ENCODE results near the gene LCT. TPM values are rescaled to one million over a fixed set of nuclear protein-coding genes. Genes with fewer than 3 reads are reported as not detected.

The LCT gene
- total RNA-seq, 4 donors from 2014 or later, result 0.09 TPM; not detected in 3

DNA sequence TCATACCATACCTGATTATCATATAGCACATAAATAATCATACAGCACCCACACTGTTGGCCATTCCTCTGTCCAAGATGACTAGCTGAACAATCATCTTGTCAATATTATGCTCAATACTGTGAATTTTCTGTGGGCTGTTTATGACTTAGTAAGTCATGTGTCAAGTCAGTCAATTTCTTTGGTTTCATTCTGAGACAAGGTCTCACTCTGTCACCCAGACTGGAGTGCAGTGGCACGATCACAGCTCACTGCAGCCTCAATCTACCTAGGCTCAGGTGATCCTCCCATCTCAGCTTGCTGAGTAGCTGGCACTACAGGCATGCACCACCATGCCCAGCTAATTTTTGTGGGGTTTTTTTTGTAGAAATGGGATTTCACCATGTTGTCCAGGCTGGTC, 33.6 kb upstream of the LCT start:
- no peak for ATAC-seq (ENCODE audit: low FRiP score)
- TF ChIP-seq, protein P1, sequence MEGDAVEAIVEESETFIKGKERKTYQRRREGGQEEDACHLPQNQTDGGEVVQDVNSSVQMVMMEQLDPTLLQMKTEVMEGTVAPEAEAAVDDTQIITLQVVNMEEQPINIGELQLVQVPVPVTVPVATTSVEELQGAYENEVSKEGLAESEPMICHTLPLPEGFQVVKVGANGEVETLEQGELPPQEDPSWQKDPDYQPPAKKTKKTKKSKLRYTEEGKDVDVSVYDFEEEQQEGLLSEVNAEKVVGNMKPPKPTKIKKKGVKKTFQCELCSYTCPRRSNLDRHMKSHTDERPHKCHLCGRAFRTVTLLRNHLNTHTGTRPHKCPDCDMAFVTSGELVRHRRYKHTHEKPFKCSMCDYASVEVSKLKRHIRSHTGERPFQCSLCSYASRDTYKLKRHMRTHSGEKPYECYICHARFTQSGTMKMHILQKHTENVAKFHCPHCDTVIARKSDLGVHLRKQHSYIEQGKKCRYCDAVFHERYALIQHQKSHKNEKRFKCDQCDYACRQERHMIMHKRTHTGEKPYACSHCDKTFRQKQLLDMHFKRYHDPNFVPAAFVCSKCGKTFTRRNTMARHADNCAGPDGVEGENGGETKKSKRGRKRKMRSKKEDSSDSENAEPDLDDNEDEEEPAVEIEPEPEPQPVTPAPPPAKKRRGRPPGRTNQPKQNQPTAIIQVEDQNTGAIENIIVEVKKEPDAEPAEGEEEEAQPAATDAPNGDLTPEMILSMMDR (IDR thresholded peaks at IDR 0.05), result no peak

DNA sequence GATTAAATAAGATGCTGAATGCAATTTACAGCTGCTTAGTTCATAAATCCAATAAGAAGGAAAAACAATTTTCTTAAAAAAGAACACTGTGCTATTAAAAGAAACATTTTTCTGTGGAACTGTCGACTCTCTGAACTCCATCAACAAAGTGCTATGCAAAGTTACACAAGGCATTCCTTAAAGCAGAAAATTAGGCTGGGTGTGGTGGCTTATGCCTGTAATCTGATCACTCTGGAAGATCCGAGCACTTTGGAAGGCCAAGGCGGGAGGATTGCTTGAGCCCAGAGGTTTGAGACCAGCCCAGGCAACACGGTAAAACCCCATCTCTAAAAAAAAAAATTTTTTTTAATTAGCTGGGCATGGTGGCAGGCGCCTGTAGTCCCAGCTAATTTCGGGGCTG, 26.2 kb upstream of the LCT start:
- DNase-seq (ENCODE audit: low spot score) (no peak), ATAC-seq (ENCODE audit: low FRiP score) (no peak)
- TF ChIP-seq, protein P1 (IDR thresholded peaks at IDR 0.05), result no peak

More for the DNA sequence above, 33.6 kb upstream of the LCT start:
- DNase-seq (ENCODE audit: low spot score), result no peak

DNA sequence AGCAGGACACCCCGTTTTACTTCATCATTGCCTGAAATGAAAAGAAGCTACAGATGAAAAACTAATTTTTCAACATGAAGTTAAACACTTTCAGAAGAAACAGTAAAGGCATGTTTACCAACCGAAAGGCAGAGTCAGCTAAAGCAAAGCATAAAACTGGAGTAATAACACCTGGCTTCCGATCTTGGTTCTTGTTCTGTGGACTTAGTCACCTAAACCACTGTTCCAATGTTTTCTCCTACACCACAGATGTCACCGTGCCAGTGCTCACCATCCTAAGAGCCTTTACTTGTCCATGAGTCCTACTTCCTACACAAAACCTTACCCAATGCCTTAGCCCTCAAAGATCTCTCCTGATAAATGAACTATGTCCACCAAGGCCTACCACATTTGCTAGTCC, 25.7 kb upstream of the LCT start:
- TF ChIP-seq, protein P1 (IDR thresholded peaks at IDR 0.05), result no peak
- ATAC-seq (ENCODE audit: low FRiP score) (no peak), DNase-seq (ENCODE audit: low spot score) (no peak)

DNA sequence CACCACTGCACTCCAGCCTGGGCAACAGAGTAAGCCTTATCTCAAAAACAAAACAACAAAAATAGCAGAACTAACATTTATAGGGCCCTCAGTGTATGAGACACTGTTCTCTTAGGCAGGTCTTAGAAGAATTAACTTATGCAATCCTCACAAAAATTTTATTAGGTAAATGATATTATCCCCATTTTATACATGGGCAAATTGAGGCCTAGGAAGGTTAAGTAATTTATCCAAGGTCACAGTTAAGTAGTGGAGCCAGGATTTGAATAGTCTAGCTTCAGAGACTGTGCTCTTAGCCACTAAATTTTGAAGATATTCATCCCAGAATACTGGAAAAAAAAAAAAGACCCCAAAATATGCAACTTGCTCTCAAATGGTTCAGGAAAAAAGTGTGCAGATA, 16.4 kb upstream of the LCT start:
- TF ChIP-seq, protein P1 (IDR thresholded peaks at IDR 0.05), result no peak

DNA sequence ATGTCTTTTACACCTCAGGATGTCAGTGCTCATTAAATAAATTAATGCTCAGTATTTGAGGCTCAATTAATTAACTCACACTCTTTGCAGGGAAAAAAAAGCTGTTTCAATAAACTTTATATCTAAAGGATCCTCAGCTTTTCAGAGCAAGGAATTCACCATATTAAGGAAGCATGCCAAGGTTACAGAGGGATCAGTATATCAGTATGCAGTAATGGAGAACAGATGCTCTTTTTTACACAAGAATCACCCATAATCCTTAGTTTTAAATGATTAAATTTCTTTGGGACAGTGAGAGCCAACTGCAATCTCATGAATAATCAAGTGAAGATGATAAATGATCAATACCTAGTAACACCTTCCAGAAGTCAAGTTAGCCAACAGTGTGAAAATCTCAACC, 14.9 kb upstream of the LCT start:
- ATAC-seq (ENCODE audit: low FRiP score) (no peak), DNase-seq (ENCODE audit: low spot score) (no peak)
- TF ChIP-seq, protein P1 (IDR thresholded peaks at IDR 0.05), result no peak

More for the DNA sequence above, 16.4 kb upstream of the LCT start:
- DNase-seq (ENCODE audit: low spot score) (no peak), ATAC-seq (ENCODE audit: low FRiP score) (no peak)

DNA sequence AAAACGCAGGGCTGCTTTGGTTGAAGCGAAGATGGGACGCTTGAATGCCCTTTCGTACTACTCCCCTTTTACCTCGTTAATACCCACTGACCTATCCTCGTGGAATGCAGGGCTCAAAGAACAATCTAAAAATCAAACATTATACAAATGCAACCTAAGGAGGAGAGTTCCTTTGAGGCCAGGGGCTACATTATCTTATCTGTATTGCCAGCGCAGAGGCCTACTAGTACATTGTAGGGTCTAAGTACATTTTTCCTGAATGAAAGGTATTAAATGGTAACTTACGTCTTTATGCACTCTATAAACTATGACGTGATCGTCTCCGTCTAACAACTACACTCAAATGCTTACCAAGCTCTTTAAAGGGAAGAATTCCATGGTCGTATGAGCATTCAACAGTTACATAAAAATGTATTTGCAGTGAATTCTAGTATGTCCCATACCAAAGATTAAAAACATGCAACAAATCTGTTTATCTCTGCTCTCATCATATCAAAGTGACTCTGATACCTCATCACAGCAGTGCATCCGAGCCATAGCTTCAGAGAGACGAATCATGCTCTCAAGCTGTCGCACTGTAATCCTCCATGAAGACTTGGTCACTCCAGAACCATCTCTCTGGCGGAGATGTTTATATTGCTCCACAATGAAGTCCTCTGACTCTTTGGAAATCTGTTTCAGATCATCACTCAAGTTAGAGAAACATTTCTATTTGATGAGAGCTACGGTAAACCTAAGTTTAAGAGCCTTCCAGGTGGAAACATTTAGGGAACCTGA, 14.1 kb upstream of the LCT start:
- TF ChIP-seq, protein P1 (IDR thresholded peaks at IDR 0.05), result no peak
- DNase-seq (ENCODE audit: low spot score) (no peak), ATAC-seq (ENCODE audit: low FRiP score) (no peak)

DNA sequence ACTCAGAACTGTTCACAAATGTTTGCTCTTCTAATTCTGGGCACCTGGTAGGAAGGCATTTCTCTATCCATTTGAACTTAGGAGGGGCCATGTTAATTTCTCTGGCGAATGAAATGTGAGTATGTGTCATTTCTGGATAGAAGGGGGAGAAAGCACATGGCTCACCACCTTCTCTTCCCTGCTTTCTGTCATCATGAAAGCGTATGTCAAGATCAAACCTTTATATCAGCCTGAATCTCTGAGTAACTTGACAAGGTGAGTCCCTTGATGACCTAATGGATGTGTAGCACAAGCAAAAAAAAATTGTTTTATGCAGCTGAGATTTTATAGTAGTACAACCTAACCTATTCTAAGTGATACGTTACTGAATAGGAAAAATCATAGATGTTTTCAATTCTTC, 12.1 kb upstream of the LCT start:
- TF ChIP-seq, protein P1 (IDR thresholded peaks at IDR 0.05), result no peak
- no peak for DNase-seq (ENCODE audit: low spot score)
- ATAC-seq (ENCODE audit: low FRiP score), result no peak
